H1 (cell line): ENCODE results near the gene OR11A1. TPM values are rescaled to one million over a fixed set of nuclear protein-coding genes. Genes with fewer than 3 reads are reported as not detected.

ENCODE experiments used
- CTCF ChIA-PET: fragments of 300-600 bp; sonication (Branson Sonifier 250); formaldehyde crosslinking; loops from one replicate; lab custom pipeline; 2021; ENCODE audit not compliant: partially characterized antibody; lab: Charles Lee
- POLR2A ChIA-PET: fragments of 300-600 bp; sonication (Branson Sonifier 250); formaldehyde crosslinking; loops from one replicate; lab custom pipeline; 2021; ENCODE audit warnings: inconsistent platforms; ENCODE audit not compliant: partially characterized antibody; lab: Charles Lee
- DNase-seq, 2 experiments: peaks; one replicate each; pipeline versions ENCODE4 v3.0.0 to v3.0.0-alpha.2; 2010 to 2022; ENCODE audit warnings: low spot score in 2 of 2, low read depth in 1 of 2, mixed read lengths in 1 of 2
- FAIRE-seq: peaks from 2 replicates; lab custom pipeline; 2011; peaks lifted over from hg19 to GRCh38; lab: Jason Lieb, UNC
- H2AFZ ChIP-seq: 2 replicates; pipeline ENCODE4 v1.8.1; 2012; ENCODE audit warnings: low read length, inconsistent platforms
- H2AK5ac ChIP-seq: 2 replicates; pipeline ENCODE4 v1.6.1; 2013; ENCODE audit warnings: low read depth, low read length
- H2BK120ac ChIP-seq: replicated peaks from 2 replicates; pipeline ENCODE3; 2013; ENCODE audit warnings: low read depth, low read length, inconsistent platforms
- H2BK12ac ChIP-seq: 2 replicates; pipeline ENCODE4 v1.6.1; 2013; ENCODE audit warnings: low read depth, low read length
- H2BK15ac ChIP-seq: 2 replicates; pipeline ENCODE4 v1.6.1; 2013; ENCODE audit warnings: low read length
- H2BK20ac ChIP-seq: 2 replicates; pipeline ENCODE4 v1.6.1; 2013; ENCODE audit warnings: low read length
- H2BK5ac ChIP-seq: 2 replicates; pipeline ENCODE4 v1.6.1; 2013; ENCODE audit warnings: low read depth, low read length
- H3K14ac ChIP-seq: 2 replicates; pipeline ENCODE4 v1.6.1; 2013; ENCODE audit warnings: inconsistent platforms; ENCODE audit not compliant: insufficient read length
- H3K18ac ChIP-seq: 2 replicates; pipeline ENCODE4 v1.6.1; 2013; ENCODE audit warnings: low read length; ENCODE audit errors: extremely low read depth
- H3K23ac ChIP-seq: 2 replicates; pipeline ENCODE4 v1.6.1; 2013; ENCODE audit warnings: inconsistent platforms; ENCODE audit not compliant: insufficient read length
- H3K23me2 ChIP-seq: 2 replicates; pipeline ENCODE4 v1.6.1; 2013; ENCODE audit warnings: low read depth, low read length
- H3K27ac ChIP-seq: 2 replicates; pipeline ENCODE4 v1.6.1; 2011; ENCODE audit warnings: low read depth, low read length, inconsistent platforms
- H3K27me3 ChIP-seq, 4 experiments: replicated peaks in 1 of 4; 1 replicate in 1 of 4; 2 replicates in 3 of 4; pipeline versions ENCODE4 v1.6.1 to v1.8.1; 2011 to 2013; ENCODE audit warnings: low read length in 3 of 4, mild to moderate bottlenecking in 3 of 4, inconsistent platforms in 2 of 4, mixed read lengths in 2 of 4, moderate library complexity in 1 of 4; ENCODE audit not compliant: control insufficient read depth in 3 of 4, insufficient read depth in 3 of 4; ENCODE audit errors: extremely low read depth in 1 of 4
- H3K36me3 ChIP-seq, 4 experiments: 2 replicates each; pipeline versions ENCODE4 v1.6.1 to v1.8.1; 2011 to 2013; ENCODE audit warnings: mild to moderate bottlenecking in 4 of 4, low read length in 3 of 4, moderate library complexity in 2 of 4, control low read depth in 1 of 4, inconsistent platforms in 1 of 4; ENCODE audit not compliant: insufficient read depth in 4 of 4, control insufficient read depth in 2 of 4
- H3K4ac ChIP-seq: replicated peaks from 2 replicates; pipeline ENCODE3; 2013; ENCODE audit warnings: low read length, low read depth, mixed read lengths, inconsistent platforms; ENCODE audit not compliant: insufficient read length
- H3K4me1 ChIP-seq, 4 experiments: replicated peaks in 1 of 4; 1 replicate in 1 of 4; 2 replicates in 3 of 4; pipeline versions ENCODE4 v1.6.1 to v1.8.1; 2011 to 2013; ENCODE audit warnings: low read length in 3 of 4, inconsistent platforms in 2 of 4, mixed read lengths in 1 of 4; ENCODE audit not compliant: insufficient read depth in 4 of 4, control insufficient read depth in 3 of 4
- H3K4me2 ChIP-seq, 2 experiments: 2 replicates each; pipeline versions ENCODE4 v1.6.1 to v1.8.1; 2011 to 2013; ENCODE audit warnings: low read depth in 2 of 2, low read length in 2 of 2, control low read depth in 1 of 2, inconsistent platforms in 1 of 2, mild to moderate bottlenecking in 1 of 2; ENCODE audit not compliant: insufficient read depth in 1 of 2
- H3K4me3 ChIP-seq, 4 experiments: fragments of 200-600, 300-600 bp in 1 of 4; sonication (generic), shearing (Covaris generic), sonication (Bioruptor Twin) in 1 of 4; 2 replicates each; pipeline versions ENCODE4 v1.5.1 to v1.8.1; 2011 to 2016; ENCODE audit warnings: low read length in 4 of 4, low read depth in 3 of 4, control low read depth in 2 of 4, inconsistent platforms in 2 of 4, mild to moderate bottlenecking in 2 of 4, mixed read lengths in 1 of 4, moderate library complexity in 1 of 4; ENCODE audit not compliant: insufficient read depth in 2 of 4; ENCODE audit errors: extremely low read depth in 1 of 4
- H3K56ac ChIP-seq: replicated peaks from 2 replicates; pipeline ENCODE3; 2013; ENCODE audit warnings: low read depth, mild to moderate bottlenecking, mixed read lengths, low read length, inconsistent platforms; ENCODE audit not compliant: insufficient read length
- H3K79me1 ChIP-seq: 2 replicates; pipeline ENCODE4 v1.6.1; 2013; ENCODE audit warnings: low read depth, low read length, control low read depth
- H3K79me2 ChIP-seq, 2 experiments: 2 replicates each; pipeline versions ENCODE4 v1.6.1 to v1.8.1; 2012 to 2013; ENCODE audit warnings: low read length in 2 of 2, mild to moderate bottlenecking in 2 of 2, inconsistent platforms in 1 of 2; ENCODE audit not compliant: insufficient read depth in 2 of 2, control insufficient read depth in 1 of 2
- H3K9ac ChIP-seq, 4 experiments: replicated peaks in 1 of 4; 1 replicate in 1 of 4; 2 replicates in 3 of 4; pipeline versions ENCODE4 v1.6.1 to v1.8.1; 2011 to 2013; ENCODE audit warnings: low read depth in 3 of 4, low read length in 3 of 4, control low read depth in 2 of 4, mild to moderate bottlenecking in 2 of 4, moderate library complexity in 2 of 4, inconsistent platforms in 1 of 4; ENCODE audit errors: extremely low read depth in 1 of 4
- H3K9me3 ChIP-seq, 2 experiments: 2 replicates each; pipeline versions ENCODE4 v1.6.1 to v1.8.1; 2012 to 2013; ENCODE audit warnings: mild to moderate bottlenecking in 2 of 2, moderate library complexity in 2 of 2, control low read depth in 1 of 2, inconsistent platforms in 1 of 2, low read depth in 1 of 2, low read length in 1 of 2, mixed read lengths in 1 of 2; ENCODE audit not compliant: insufficient read depth in 2 of 2
- H4K20me1 ChIP-seq, 2 experiments: replicated peaks in 1 of 2; 2 replicates each; pipeline versions ENCODE3 to v1.8.1; 2011 to 2013; ENCODE audit warnings: inconsistent platforms in 2 of 2, low read length in 2 of 2, mild to moderate bottlenecking in 1 of 2; ENCODE audit not compliant: insufficient read depth in 2 of 2, control insufficient read depth in 1 of 2
- H4K5ac ChIP-seq: 2 replicates; pipeline ENCODE4 v1.6.1; 2013; ENCODE audit warnings: low read length, low read depth, mixed read lengths, inconsistent platforms; ENCODE audit not compliant: insufficient read length
- H4K8ac ChIP-seq: 2 replicates; pipeline ENCODE4 v1.8.0; 2013; ENCODE audit warnings: mild to moderate bottlenecking, moderate library complexity, low read length, inconsistent platforms; ENCODE audit not compliant: insufficient read depth; ENCODE audit errors: extremely low read depth
- H4K91ac ChIP-seq: replicated peaks from 2 replicates; pipeline ENCODE3; 2013; ENCODE audit warnings: low read length, mixed read lengths, inconsistent platforms; ENCODE audit not compliant: insufficient read length
- ASH2L ChIP-seq: fragments of 200-600, 300-600 bp; sonication (generic); IDR thresholded peaks from one replicate; pipeline ENCODE4 v1.7.1; 2017; ENCODE audit warnings: low read length
- BCL11A ChIP-seq, 2 experiments: IDR thresholded peaks; one replicate each; pipeline ENCODE4 v1.6.1; 2011; ENCODE audit warnings: low read depth in 2 of 2, low read length in 2 of 2, mild to moderate bottlenecking in 2 of 2
- CBX5 ChIP-seq: fragments of 300-800, 300-1000 bp; sonication (generic); IDR thresholded peaks from 2 replicates; pipeline ENCODE4 v1.7.1; 2016; ENCODE audit warnings: antibody characterized with exemption, low read length, low read depth
- CREB1 ChIP-seq: IDR thresholded peaks from 2 replicates; pipeline ENCODE4 v1.6.1; 2012; ENCODE audit warnings: inconsistent platforms
- E2F6 ChIP-seq: IDR thresholded peaks from 2 replicates; pipeline ENCODE4 v1.6.1; 2012; ENCODE audit warnings: inconsistent platforms
- EGR1 ChIP-seq: IDR thresholded peaks from 2 replicates; pipeline ENCODE4 v1.6.1; 2011; ENCODE audit warnings: low read depth, low read length, borderline replicate concordance
- NANOG ChIP-seq: IDR thresholded peaks from 2 replicates; pipeline ENCODE4 v1.6.1; 2011; ENCODE audit warnings: low read length, low read depth, mild to moderate bottlenecking, inconsistent platforms; ENCODE audit not compliant: insufficient read depth, poor library complexity, severe bottlenecking
- NRF1 ChIP-seq: IDR thresholded peaks from 2 replicates; pipeline ENCODE4 v1.6.1; 2011; ENCODE audit warnings: mild to moderate bottlenecking, low read depth, low read length, improper control_type of control experiment
- RAD21 ChIP-seq, 2 experiments: IDR thresholded peaks in 1 of 2; conservative IDR thresholded peaks in 1 of 2; 2 replicates each; pipeline ENCODE4 v1.6.1; 2011; ENCODE audit warnings: low read depth in 2 of 2, low read length in 2 of 2, improper control_type of control experiment in 1 of 2, inconsistent platforms in 1 of 2, mild to moderate bottlenecking in 1 of 2, moderate library complexity in 1 of 2
- SAP30 ChIP-seq: fragments of 300-600 bp; sonication (generic); IDR thresholded peaks from 2 replicates; pipeline ENCODE4 v1.7.1; 2012; ENCODE audit warnings: low read length, moderate library complexity, mild to moderate bottlenecking, inconsistent platforms; ENCODE audit not compliant: insufficient read depth, insufficient replicate concordance
- SP4 ChIP-seq: IDR thresholded peaks from 2 replicates; pipeline ENCODE4 v1.6.1; 2012; ENCODE audit warnings: low read length, inconsistent platforms
- TAF1 ChIP-seq: IDR thresholded peaks from 2 replicates; pipeline ENCODE4 v1.6.1; 2011; ENCODE audit warnings: mild to moderate bottlenecking, low read depth, low read length
- USF2 ChIP-seq: IDR thresholded peaks from 2 replicates; pipeline ENCODE4 v1.6.1; 2011; ENCODE audit warnings: low read length, improper control_type of control experiment
- WGBS, 2 experiments: shearing (Covaris generic) in 1 of 2; methylation state at CpG; one replicate each; pipeline versions ENCODE4 v1.1.6 to v1.1.7; 2013 to 2015; ENCODE audit warnings: low lambda C conversion rate in 2 of 2, mixed read lengths in 2 of 2, inconsistent platforms in 1 of 2, low coverage in 1 of 2, missing lambda C conversion rate in 1 of 2; ENCODE audit not compliant: insufficient replicate concordance in 2 of 2, insufficient coverage in 1 of 2, insufficient read length in 1 of 2; ENCODE audit errors: extremely low coverage in 1 of 2, missing lambda C conversion rate in 1 of 2; 5-methylcytosine and 5-hydroxymethylcytosine counted together
- polyA plus RNA-seq, 7 experiments: library from polyadenylated mRNA; depleted of rRNA in 3 of 7; stranded (reverse) in 5 of 7; unstranded in 2 of 7; fragments of >200 nt in 5 of 7; fragments of 200-250 nt in 2 of 7; gene quantifications; 1 replicate in 5 of 7; 2 replicates in 1 of 7; 4 replicates in 1 of 7; pipeline versions ENCODE4 v1.2.1 to v1.2.3, GENCODE V29; 2011 to 2013; ENCODE audit warnings: missing spikeins in 2 of 7, mixed read lengths in 2 of 7
- total RNA-seq: library from RNA; stranded (reverse); fragmentation: NEBNext Ultra II Directional; extraction: Animal tissue kit (Norgen Biotek cat#: 25700); gene quantifications from 2 replicates; pipeline ENCODE4 v1.2.1, GENCODE V29; 2021

Gene OR11A1
- total and polyA plus RNA-seq, 2 of the 8 experiments (the other 6 are each of a cell fraction or from before 2014, with no cell fraction given), result not detected

DNA sequence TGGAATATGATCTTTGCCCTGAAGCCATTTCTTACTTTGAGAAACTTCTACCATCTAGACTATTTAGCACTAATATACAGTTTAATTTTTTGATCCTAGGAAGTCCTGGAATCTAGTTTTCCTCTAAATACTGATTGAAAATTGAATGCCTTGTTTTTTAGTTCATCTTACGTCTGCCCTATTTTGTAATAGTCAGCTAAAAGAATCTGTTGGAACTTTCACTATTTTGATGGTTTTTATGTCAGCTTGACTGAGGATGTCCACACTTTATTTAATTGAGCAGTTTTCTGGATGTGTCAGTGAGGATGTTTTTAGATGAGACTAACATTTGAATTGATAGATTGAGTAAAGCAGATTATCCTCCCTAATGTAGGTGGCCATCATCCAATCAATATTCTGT is 53.1 kb downstream of the OR11A1 start:
- Histone ChIP-seq H3K4me1 (no peaks in the 10 kb centered on the region), H3K18ac (no peak overlapping the region)
- 48% methylated on average over 1 of the region's 1 CpG; no CpG with 5 or more reads in 1 of the 2 experiments for WGBS, 2 experiments
- TF ChIP-seq E2F6, result no peak
- no peak for TF ChIP-seq NRF1
- TF ChIP-seq TAF1, result no peak
- no peak for TF ChIP-seq ASH2L
- TF ChIP-seq SAP30, result no peak
- TF ChIP-seq BCL11A (IDR thresholded peaks at IDR 0.05; ENCODE audit: low read depth in 2 of 2, low read length in 2 of 2), result no peak
- no peak for TF ChIP-seq CBX5
- no peak for TF ChIP-seq NANOG
- no peak for TF ChIP-seq USF2
- no peak for TF ChIP-seq CREB1
- no peak for TF ChIP-seq EGR1
- no peak for TF ChIP-seq RAD21 (IDR thresholded peaks at IDR 0.05 in 1 of 2, conservative IDR thresholded peaks at IDR 0.05 in 1 of 2; ENCODE audit: low read depth in 2 of 2, low read length in 2 of 2)
- TF ChIP-seq SP4, result no peak

More for the DNA sequence above, 53.1 kb downstream of the OR11A1 start:
- Histone ChIP-seq H2BK120ac (no peak overlapping the region), H3K4me2 (no peak overlapping the region), H2AK5ac (no peak overlapping the region), H3K4ac (no peak overlapping the region), H3K79me1 (no peaks in the 10 kb centered on the region), H4K20me1 (no peaks in the 10 kb centered on the region), H3K27me3 (peaks cover 0 to 1% (median 0%) of the 10 kb centered on the region in 4 experiments; a peak in 1 of 7 replicates), H4K8ac (no peak overlapping the region), H3K79me2 (no peaks in the 10 kb centered on the region), H3K14ac (no peak overlapping the region), H3K23me2 (no peaks in the 10 kb centered on the region), H4K5ac (no peak overlapping the region), H3K56ac (no peak overlapping the region), H3K27ac (no peak overlapping the region), H4K91ac (no peak overlapping the region), H3K9ac (no peak overlapping the region), H3K9me3 (no peaks in the 10 kb centered on the region), H3K36me3 (no peaks in the 10 kb centered on the region), H3K4me3 (no peak overlapping the region), H2AFZ (no peak overlapping the region), H3K23ac (no peak overlapping the region), H2BK20ac (no peak overlapping the region), H2BK5ac (no peak overlapping the region), H2BK15ac (no peak overlapping the region), H2BK12ac (no peak overlapping the region)
- FAIRE-seq, result no peak
- ChIA-PET CTCF (no interaction called here), POLR2A (no interaction called here)
- DNase-seq, result no peak
